DMS114 treated with DMSO at 0.1 percent for 48 hours (cell line): ENCODE data around the gene SPATA4.

Source experiments
- DNase-seq: peaks from one replicate; lab custom pipeline; 2025; ENCODE audit not compliant: unreplicated experiment; lab: John Stamatoyannopoulos, UW

SPATA4 gene

GRCh38 chr4:176189891-176190795 lies 5.2 kb downstream of the SPATA4 start:
- DNase-seq = no peak

DNA sequence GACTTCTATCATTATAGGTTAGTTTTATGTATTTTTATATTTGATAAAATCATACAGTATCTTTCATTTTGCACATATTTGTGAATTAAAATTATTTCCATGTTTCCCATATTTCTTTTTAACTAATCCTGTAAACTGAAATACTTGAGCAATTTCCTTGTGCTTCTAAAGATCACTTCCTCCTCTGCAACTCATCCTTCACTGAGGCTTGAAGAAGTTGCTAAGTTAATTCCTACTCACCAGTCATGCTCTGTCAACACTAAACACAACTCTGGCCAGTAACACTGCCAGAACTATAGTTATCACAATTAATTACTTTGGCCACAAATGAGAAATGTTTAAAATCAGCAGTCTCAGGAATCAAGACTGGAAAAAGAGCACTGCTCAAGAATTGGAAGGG lies 6.7 kb downstream of the SPATA4 start:
- no peak for DNase-seq

- no peak for DNase-seq
Measured at GRCh38 chr4:176187624-176188023, 7.8 kb downstream of the SPATA4 start.

DNA sequence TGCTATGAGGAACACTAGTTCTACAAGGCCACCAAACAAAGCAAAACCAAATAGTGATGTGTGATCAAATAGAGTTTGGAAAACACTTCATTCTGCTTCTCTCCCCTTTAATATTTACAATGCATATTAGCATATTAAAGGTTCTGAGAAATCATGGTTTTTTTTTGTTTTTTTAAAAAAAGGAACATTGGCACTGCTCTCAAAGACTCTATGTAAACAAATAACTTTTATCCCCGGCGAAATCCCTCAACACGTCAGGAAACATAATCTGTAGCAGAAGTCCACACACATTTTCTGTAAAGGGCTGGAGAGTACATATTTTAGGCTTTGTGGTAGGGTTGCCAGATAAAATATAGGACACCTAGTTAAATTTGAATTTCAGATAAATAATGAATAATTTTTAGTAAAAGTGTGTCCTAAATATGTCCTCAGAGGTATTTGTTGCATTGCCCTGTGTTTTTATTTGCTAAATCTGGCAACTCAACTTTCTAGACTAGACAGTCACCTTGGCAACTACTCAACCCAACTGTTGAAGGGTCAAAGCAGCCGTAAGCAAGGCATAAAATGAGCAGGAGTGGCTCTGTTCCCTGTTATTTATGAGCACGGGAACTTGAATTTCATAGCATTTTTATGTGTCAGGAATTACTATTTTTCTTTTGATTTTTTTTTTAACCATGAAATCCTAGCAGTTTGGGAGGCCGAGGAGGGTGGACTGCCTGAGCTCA lies 8.6 kb downstream of the SPATA4 start:
- DNase-seq = no peak

- no peak for DNase-seq
Measured at GRCh38 chr4:176186067-176186466, 9.3 kb downstream of the SPATA4 start.

GRCh38 chr4:176185051-176185450 lies 10.3 kb downstream of the SPATA4 start:
- no peak for DNase-seq

- no peak for DNase-seq
Measured at GRCh38 chr4:176163041-176163440, 32.3 kb downstream of the SPATA4 start.

GRCh38 chr4:176156656-176157055 lies 38.7 kb downstream of the SPATA4 start:
- DNase-seq = no peak

DNA sequence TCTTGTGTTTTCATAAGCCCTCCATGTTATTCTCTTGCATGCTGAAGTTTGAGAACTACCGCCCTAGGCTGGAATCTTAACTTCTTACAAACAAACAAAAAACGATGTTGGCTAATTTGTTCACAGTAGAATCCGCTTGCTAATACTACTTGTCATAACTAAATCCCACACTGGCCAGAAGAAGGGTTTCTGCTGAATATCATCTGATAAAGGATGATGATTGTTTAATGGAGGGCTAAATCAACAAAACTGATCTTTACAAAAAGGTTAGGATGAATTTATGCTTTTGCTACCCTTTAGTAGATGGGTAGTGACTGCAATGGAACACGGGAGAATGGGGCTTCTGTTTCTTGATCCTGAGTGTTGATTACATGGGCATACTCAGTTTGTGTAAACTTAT lies 42.3 kb downstream of the SPATA4 start:
- no peak for DNase-seq

DNA sequence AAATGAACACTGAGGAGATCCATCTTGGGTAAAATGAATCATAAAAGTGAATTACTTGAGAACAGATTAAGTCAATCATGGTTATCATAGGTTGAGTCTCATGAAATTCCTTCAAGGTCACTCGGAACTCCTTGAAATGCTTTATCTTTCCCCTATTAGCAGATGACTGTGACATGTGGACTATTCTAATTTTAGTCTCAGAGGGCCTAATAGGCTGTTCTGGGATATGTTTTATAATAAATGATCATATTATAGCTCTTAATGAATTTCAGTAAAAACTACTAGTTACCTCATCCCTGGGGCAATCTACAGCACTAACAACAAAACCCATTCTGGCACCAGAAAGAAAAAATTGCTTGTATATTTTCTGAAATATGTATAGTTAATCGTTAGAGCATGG lies 44.7 kb downstream of the SPATA4 start:
- DNase-seq = no peak

- DNase-seq = no peak
Measured at GRCh38 chr4:176150356-176150682, 45.1 kb downstream of the SPATA4 start.

DNA sequence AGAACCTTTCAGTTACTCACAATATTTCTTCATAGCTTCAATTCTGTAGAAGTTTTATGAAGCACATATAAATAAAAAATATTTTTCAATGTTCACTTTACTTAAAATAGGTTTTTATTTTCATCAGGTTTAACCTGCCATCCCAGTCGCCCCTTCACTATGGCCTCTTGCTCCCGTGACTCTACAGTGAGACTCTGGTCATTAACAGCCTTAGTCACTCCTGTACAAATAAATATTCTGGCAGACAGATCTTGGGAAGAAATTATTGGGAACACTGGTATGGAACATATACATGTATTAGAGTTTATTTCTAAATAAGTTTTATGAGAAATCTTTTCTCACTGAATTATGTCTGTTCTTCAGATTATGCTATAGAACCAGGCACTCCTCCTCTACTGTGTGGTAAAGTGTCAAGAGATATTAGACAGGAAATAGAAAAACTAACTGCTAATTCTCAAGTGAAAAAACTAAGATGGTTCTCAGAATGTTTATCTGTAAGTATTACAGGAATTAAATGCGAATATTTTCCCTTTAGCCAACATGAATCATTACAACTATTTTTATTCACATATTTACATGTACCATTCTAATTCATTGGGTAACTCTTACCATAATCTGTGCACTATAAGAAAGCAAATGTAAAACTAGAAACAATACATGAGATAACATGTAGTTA lies 45.6 kb downstream of the SPATA4 start:
- DNase-seq = no peak

DNA sequence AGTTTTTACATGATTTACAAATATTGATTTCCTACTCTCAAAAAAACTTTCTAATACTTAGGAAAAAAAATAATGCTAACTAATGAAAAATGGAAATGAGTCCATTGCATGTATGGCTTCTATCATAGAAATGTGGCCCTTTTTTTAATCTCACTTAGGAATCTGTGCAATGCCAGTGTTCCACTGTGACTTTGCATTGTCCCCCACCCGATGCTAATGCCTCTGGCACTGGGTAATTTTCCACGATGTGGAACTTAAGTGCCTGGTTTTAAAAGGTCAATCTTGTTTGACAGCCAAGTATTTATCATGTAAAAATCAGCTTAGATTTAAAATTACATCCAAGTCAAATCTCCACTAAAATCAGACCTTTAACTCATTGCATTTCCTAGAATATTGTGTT lies 53.1 kb downstream of the SPATA4 start:
- DNase-seq = no peak

GRCh38 chr4:176139518-176139917 lies 55.9 kb downstream of the SPATA4 start:
- DNase-seq = no peak

DNA sequence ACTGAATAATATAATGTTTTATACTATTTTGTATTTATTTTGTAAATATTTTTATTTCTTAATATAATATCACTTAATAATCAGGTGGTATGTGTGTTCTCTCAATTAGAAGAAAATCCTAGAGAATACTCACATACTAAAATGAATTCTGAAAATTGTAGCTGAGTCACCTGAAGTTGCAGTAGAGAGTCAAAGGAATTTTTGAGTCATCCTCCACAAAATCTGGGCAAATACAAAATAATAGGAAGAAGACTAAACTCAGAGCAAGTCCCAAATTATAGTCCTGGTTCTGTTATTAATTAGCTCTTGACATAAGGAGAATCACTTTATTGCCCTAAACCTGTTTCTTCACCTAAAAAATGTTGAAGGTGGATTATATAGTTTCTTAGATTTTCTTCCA lies 57.8 kb downstream of the SPATA4 start:
- DNase-seq = no peak

DNA sequence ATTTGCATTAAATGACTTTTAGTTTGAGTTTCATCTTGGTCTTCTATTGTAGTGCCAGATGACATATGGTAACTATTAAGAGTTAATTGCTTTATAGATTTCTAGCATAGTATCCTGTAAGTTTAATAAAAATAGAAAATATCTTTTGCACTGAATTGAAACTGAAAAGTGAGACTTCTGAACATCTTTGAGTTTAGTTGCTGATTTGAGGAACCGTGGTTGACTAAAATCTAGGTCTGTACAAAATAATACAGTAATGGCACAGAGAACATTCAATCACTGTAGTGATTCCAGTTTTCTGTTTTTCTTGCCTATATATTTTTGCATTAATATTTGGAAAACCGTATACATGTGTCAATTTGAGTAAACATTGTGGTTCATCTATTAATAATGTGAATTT lies 60.7 kb downstream of the SPATA4 start:
- DNase-seq = no peak
